Measurements from ENCODE around the gene BIN1. TPM values are rescaled to one million over a fixed set of nuclear protein-coding genes. Genes with fewer than 3 reads are reported as not detected.

Gene BIN1
- total RNA-seq, 1 donor from 2014 or later: 11.8 TPM

DNA sequence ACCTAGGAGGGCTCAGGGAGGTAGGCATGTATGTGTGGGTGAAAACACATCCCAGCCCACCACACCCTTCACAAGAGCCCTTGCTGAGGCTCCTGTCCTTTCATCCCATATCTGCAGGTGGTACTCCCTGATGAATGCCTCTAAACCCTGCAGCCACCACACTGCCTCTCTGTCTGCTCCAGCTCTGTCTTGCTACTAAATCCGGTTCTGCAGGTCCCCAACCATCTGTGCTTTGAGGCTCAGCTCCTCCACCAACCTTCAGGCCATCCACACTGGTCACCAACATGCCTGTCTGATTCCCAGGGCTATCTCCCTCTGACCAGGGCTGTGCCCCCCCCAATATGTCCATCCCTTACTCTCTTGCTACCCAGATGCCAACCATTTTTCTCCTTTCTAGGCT, 92.7 kb downstream of the BIN1 start:
- FAIRE-seq (no peak), DNase-seq (ENCODE audit: low read depth) (no peak)
- TF ChIP-seq CTCF (IDR thresholded peaks at IDR 0.05; ENCODE audit: insufficient read depth, low read length, severe bottlenecking): no peak
- H3K36me3 ChIP-seq (ENCODE audit: control insufficient read depth, insufficient read depth, low read length): no peaks in the 10 kb centered on the region
- H3K4me3 ChIP-seq (ENCODE audit: low read depth, low read length): no peak overlapping the region
- no peaks in the 10 kb centered on the region for H3K27me3 ChIP-seq (ENCODE audit: control insufficient read depth, insufficient read depth, low read length)

DNA sequence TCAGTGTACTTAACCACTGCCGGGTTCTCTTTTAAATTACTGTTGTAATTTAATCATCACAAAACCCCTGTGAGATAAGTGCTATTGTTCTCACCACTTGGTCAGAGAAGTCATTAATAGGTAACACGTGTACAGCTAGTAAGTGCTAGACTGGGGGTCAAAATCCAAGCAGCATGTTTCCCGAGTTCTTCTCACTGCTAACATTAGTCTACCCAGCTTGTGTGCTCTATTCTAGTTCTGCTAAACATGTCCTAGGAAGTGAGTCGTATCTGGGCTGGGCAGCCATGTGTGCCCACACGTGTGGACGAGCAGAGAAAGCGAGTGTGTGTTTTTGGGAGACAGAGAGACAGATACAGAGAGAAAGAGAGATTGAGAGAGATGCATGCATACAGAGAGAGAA, 94.1 kb downstream of the BIN1 start:
- FAIRE-seq (no peak), DNase-seq (ENCODE audit: low read depth) (peak; percentile 45)
- Histone ChIP-seq H3K36me3 (ENCODE audit: control insufficient read depth, insufficient read depth, low read length) (no peaks in the 10 kb centered on the region), H3K27me3 (ENCODE audit: control insufficient read depth, insufficient read depth, low read length) (no peaks in the 10 kb centered on the region), H3K4me3 (ENCODE audit: low read depth, low read length) (no peak overlapping the region)
- TF ChIP-seq CTCF (IDR thresholded peaks at IDR 0.05; ENCODE audit: insufficient read depth, low read length, severe bottlenecking): no peak

GRCh38 chr2:127012215-127012614, 94.7 kb downstream of the BIN1 start:
- Histone ChIP-seq H3K36me3 (ENCODE audit: control insufficient read depth, insufficient read depth, low read length) (no peaks in the 10 kb centered on the region), H3K27me3 (ENCODE audit: control insufficient read depth, insufficient read depth, low read length) (no peaks in the 10 kb centered on the region), H3K4me3 (ENCODE audit: low read depth, low read length) (no peak overlapping the region)
- TF ChIP-seq CTCF (IDR thresholded peaks at IDR 0.05; ENCODE audit: insufficient read depth, low read length, severe bottlenecking): no peak
- DNase-seq (ENCODE audit: low read depth): no peak
- FAIRE-seq: no peak

DNA sequence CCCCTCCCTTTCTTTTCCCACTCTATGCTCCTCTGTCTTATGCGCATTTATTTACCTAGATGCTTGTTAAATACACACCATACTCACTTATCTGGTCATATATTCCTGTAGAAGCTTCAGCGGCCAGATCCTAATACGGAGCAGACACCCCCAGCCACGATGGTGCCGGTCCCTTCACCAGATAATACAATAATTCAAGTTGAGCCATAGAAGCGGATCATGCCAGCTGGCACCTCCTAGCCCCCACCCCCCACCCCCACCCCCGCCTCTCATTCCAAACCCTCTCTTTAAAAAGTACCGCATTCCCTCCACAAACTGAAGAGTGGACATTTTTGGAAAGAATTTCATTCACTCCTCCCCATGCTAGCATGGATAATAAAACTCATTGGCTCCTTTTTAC, 95.2 kb downstream of the BIN1 start:
- FAIRE-seq (no peak), DNase-seq (ENCODE audit: low read depth) (no peak)
- no peaks in the 10 kb centered on the region for H3K27me3 ChIP-seq (ENCODE audit: control insufficient read depth, insufficient read depth, low read length)
- no peak overlapping the region for H3K4me3 ChIP-seq (ENCODE audit: low read depth, low read length)
- H3K36me3 ChIP-seq (ENCODE audit: control insufficient read depth, insufficient read depth, low read length): no peaks in the 10 kb centered on the region
- no peak for TF ChIP-seq CTCF (IDR thresholded peaks at IDR 0.05; ENCODE audit: insufficient read depth, low read length, severe bottlenecking)

DNA sequence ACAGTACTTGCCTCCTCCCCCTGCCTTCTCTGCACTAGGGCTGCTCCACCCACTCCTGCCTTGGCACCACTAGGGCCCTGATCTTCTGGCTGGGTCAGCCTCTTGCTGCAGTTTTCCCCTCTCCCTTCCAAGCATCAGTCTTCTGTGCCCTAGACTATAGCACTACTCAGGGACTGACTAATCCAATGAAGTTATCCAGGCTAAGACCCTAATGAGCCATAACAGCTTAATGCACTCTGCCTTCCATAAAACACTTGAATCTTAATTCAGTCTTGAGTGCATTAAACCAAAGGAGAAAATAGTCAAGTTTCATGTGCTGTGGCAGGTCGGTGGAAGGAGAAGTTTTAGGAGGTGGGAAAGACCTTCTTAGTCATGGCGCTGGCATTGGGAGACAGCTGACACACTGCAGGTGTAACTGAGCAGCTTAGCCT, 95.7 kb downstream of the BIN1 start:
- peak; percentile 40 for FAIRE-seq
- no peak for TF ChIP-seq CTCF (IDR thresholded peaks at IDR 0.05; ENCODE audit: insufficient read depth, low read length, severe bottlenecking)

DNA sequence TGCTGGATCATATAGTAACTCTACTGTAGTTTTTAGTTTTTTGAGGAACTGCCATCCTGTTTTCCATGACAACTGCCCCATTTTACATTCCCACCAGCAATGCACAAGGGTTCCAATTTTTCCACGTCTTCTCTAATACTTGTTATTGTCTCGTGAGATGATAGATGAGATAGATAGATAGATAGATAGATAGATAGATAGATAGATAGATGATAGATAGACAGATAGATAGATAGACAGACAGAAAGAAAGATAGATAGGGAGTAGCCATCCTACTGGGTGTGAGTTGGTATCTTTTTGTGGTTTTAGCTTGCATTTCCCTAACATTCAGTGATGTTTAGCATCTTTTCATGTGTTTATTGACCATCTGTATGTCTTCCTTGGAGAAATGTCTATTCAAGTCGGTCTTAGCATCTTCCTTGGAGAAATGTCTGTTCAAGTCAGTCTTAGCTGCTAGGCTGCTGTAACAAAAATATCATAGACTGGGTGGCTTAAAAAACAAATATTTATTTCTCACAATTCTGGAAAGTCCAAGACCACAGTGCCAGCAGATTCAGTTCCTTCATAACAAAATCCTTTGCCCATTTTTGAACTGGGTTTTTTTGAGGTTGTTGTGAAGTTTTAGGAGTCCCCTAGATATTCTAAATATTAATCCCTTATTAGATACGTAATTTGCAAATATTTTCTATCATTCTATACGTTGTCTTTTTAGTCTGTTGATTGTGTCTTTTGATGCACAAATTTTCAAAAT, 98.5 kb downstream of the BIN1 start:
- H3K27me3 ChIP-seq (ENCODE audit: control insufficient read depth, insufficient read depth, low read length): no peaks in the 10 kb centered on the region
- TF ChIP-seq CTCF (IDR thresholded peaks at IDR 0.05; ENCODE audit: insufficient read depth, low read length, severe bottlenecking): no peak
- DNase-seq (ENCODE audit: low read depth): no peak
- H3K4me3 ChIP-seq (ENCODE audit: low read depth, low read length): no peak overlapping the region
- FAIRE-seq: no peak
- H3K36me3 ChIP-seq (ENCODE audit: control insufficient read depth, insufficient read depth, low read length): no peaks in the 10 kb centered on the region

More for the DNA sequence above, 95.7 kb downstream of the BIN1 start:
- H3K27me3 ChIP-seq (ENCODE audit: control insufficient read depth, insufficient read depth, low read length): no peaks in the 10 kb centered on the region
- H3K36me3 ChIP-seq (ENCODE audit: control insufficient read depth, insufficient read depth, low read length): no peaks in the 10 kb centered on the region
- H3K4me3 ChIP-seq (ENCODE audit: low read depth, low read length): no peak overlapping the region
- no peak for DNase-seq (ENCODE audit: low read depth)

Measured in bronchial epithelial cell (primary cell).